ENCODE results near the gene EBP. TPM values are rescaled to one million over a fixed set of nuclear protein-coding genes. Genes with fewer than 3 reads are reported as not detected.

Gene EBP
- polyA plus RNA-seq, 1 experiment = 36.1 TPM

- CTCF ChIA-PET = no interaction called here
- H3K27me3 ChIP-seq (ENCODE audit: control insufficient read depth, insufficient read depth, low read length) = no peaks in the 10 kb centered on the region
- peak; percentile 46 for TF ChIP-seq CTCF (IDR thresholded peaks at IDR 0.05; ENCODE audit: insufficient read depth, low read depth, low read length)
These were observed 53.0 kb downstream of the EBP start, which contains the start of gene RBM3 for GRCh38 chrX:48574270-48575266. Gene RBM3, plus strand, starts transcription at chrX:48574484. Its CDS starts 697 bp downstream, at chrX:48575181.

GRCh38 chrX:48575642-48576041, 54.0 kb downstream of the EBP start:
- ChIA-PET CTCF (no interaction called here), POLR2A (no interaction called here)
- DNase-seq (ENCODE audit: low read depth) = no peak
- no peak for TF ChIP-seq CTCF (IDR thresholded peaks at IDR 0.05; ENCODE audit: insufficient read depth, low read depth, low read length)
- Histone ChIP-seq H3K4me3 (ENCODE audit: low read depth, low read length) (peak overlapping the region; percentile 72), H3K27me3 (ENCODE audit: control insufficient read depth, insufficient read depth, low read length) (no peaks in the 10 kb centered on the region), H3K36me3 (ENCODE audit: control insufficient read depth, insufficient read depth, low read length) (peaks cover 19% of the 10 kb centered on the region)

More at GRCh38 chrX:48574270-48575266, 53.0 kb downstream of the EBP start, which contains the start of gene RBM3:
- POLR2A ChIA-PET = interaction anchor here (0.5 to 0.9 kb wide), 4 partner anchors 8 to 98 kb away, joined by 3 read pairs; no protein-coding TSS in a partner anchor
- Histone ChIP-seq H3K4me3 (ENCODE audit: low read depth, low read length) (peak within 1 kb of the TSS; percentile 72), H3K36me3 (ENCODE audit: control insufficient read depth, insufficient read depth, low read length) (peaks cover 19% of the 10 kb centered on the region)
- DNase-seq (ENCODE audit: low read depth) = peak; percentile 66

- H3K27me3 ChIP-seq (ENCODE audit: control insufficient read depth, insufficient read depth, low read length) = no peaks in the 10 kb centered on the region
- peak overlapping the region; percentile 72 for H3K4me3 ChIP-seq (ENCODE audit: low read depth, low read length)
- DNase-seq (ENCODE audit: low read depth) = no peak
- ChIA-PET POLR2A (no interaction called here), CTCF (no interaction called here)
- peaks cover 19% of the 10 kb centered on the region for H3K36me3 ChIP-seq (ENCODE audit: control insufficient read depth, insufficient read depth, low read length)
- no peak for TF ChIP-seq CTCF (IDR thresholded peaks at IDR 0.05; ENCODE audit: insufficient read depth, low read depth, low read length)
These were observed 54.5 kb downstream of the EBP start for GRCh38 chrX:48576108-48576507.

Other genes with a start within 250 kb of the EBP start
- not detected in 2 replicates for gene SSX3, start 165.1 kb upstream of the EBP start, polyA plus RNA-seq (2011; rRNA removed)
- gene SSX4, start 138.3 kb upstream of the EBP start, polyA plus RNA-seq (2011; rRNA removed) = not detected in 2 replicates
- not detected in 2 replicates for gene SSX4B, start 109.8 kb upstream of the EBP start, polyA plus RNA-seq (2011; rRNA removed)
- gene SLC38A5, start 51.5 kb upstream of the EBP start, polyA plus RNA-seq (2011; rRNA removed) = 3.5 and 5.3 TPM in 2 replicates
- 24.5 and 44.3 TPM in 2 replicates for gene FTSJ1, start 45.6 kb upstream of the EBP start, polyA plus RNA-seq (2011; rRNA removed)
- gene PORCN, start 12.8 kb upstream of the EBP start, polyA plus RNA-seq (2011; rRNA removed) = 9.9 and 18.0 TPM in 2 replicates
- gene TBC1D25, start 17.9 kb downstream of the EBP start, polyA plus RNA-seq (2011; rRNA removed) = 10.6 and 17.8 TPM in 2 replicates
- 333 and 406 TPM in 2 replicates for gene RBM3, start 52.7 kb downstream of the EBP start, polyA plus RNA-seq (2011; rRNA removed)
- gene WDR13, start 75.7 kb downstream of the EBP start, polyA plus RNA-seq (2011; rRNA removed) = 41.8 and 119 TPM in 2 replicates
- gene WAS, start 162.0 kb downstream of the EBP start, polyA plus RNA-seq (2011; rRNA removed) = 0.06 and 0.12 TPM in 2 replicates
- gene SUV39H1, start 174.9 kb downstream of the EBP start, polyA plus RNA-seq (2011; rRNA removed) = 4.1 and 9.7 TPM in 2 replicates
- not detected in 2 replicates for gene GLOD5, start 239.9 kb downstream of the EBP start, polyA plus RNA-seq (2011; rRNA removed)

Data from BJ (cell line).